Measurements from ENCODE around the gene TMPRSS4.

GRCh38 chr11:118136801-118137200 is 59.9 kb downstream of the TMPRSS4 start:
- TF ChIP-seq CTCF (IDR thresholded peaks at IDR 0.05) (no peak), POLR2AphosphoS5 (IDR thresholded peaks at IDR 0.05; ENCODE audit: low read depth, low read length) (no peak), SIN3A (IDR thresholded peaks at IDR 0.05; ENCODE audit: borderline replicate concordance, insufficient read depth, low read depth, low read length) (no peak)

All from Panc1 (cell line).